Stimulated activated CD8-positive, alpha-beta memory T cell treated with anti-CD3 and anti-CD28 coated beads, Interleukin-15, amount 100 ng/mL, for 1 hour (primary cell): Measurements from ENCODE around the gene ELP1.
"Not testable (repeated sequence)": the region's sequence is repeated elsewhere in the genome, so short reads cannot be mapped to it uniquely, and the experiment has no call there.

Source experiments
- DNase-seq: peaks from one replicate; pipeline ENCODE4 v3.0.0-alpha.2; 2020; ENCODE audit warnings: low read depth

The ELP1 gene, protein sequence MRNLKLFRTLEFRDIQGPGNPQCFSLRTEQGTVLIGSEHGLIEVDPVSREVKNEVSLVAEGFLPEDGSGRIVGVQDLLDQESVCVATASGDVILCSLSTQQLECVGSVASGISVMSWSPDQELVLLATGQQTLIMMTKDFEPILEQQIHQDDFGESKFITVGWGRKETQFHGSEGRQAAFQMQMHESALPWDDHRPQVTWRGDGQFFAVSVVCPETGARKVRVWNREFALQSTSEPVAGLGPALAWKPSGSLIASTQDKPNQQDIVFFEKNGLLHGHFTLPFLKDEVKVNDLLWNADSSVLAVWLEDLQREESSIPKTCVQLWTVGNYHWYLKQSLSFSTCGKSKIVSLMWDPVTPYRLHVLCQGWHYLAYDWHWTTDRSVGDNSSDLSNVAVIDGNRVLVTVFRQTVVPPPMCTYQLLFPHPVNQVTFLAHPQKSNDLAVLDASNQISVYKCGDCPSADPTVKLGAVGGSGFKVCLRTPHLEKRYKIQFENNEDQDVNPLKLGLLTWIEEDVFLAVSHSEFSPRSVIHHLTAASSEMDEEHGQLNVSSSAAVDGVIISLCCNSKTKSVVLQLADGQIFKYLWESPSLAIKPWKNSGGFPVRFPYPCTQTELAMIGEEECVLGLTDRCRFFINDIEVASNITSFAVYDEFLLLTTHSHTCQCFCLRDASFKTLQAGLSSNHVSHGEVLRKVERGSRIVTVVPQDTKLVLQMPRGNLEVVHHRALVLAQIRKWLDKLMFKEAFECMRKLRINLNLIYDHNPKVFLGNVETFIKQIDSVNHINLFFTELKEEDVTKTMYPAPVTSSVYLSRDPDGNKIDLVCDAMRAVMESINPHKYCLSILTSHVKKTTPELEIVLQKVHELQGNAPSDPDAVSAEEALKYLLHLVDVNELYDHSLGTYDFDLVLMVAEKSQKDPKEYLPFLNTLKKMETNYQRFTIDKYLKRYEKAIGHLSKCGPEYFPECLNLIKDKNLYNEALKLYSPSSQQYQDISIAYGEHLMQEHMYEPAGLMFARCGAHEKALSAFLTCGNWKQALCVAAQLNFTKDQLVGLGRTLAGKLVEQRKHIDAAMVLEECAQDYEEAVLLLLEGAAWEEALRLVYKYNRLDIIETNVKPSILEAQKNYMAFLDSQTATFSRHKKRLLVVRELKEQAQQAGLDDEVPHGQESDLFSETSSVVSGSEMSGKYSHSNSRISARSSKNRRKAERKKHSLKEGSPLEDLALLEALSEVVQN (N-terminal part only)

DNA sequence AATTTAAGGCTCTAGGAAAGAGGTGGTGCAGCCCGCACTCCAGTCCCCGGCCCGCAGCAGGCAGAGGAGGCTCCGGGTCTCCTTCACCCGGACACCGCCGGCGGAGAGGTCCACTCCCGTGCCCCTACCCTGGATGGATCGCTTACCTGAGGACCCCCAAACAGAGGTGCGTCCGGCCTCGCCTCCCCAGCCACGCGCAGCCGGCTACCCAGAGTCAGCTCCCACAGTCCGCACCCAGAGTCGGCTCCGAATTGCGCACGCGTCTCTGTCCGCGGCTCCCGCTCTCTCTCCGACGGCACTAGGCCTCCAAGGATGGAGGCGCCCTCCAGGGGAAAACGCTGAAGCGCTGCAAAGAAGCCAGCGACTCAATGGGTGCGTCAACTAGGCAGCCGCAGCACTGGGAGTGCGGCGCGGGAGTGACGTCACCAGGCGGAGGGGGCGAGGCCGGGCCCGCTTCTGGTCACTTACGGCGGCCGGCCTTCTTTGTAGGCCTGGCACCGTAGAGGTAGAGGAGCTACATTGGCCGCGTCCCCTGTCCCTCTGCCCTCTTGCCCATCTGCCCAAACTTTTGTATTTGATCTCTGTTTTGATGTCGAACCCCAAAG, at the start of gene ELP1:
ELP1 (minus strand) TSS at position 407 of the 605 bp plus-strand sequence. CDS start 2,978 bp downstream, outside the sequence.
- peak; percentile 86 for DNase-seq

DNA sequence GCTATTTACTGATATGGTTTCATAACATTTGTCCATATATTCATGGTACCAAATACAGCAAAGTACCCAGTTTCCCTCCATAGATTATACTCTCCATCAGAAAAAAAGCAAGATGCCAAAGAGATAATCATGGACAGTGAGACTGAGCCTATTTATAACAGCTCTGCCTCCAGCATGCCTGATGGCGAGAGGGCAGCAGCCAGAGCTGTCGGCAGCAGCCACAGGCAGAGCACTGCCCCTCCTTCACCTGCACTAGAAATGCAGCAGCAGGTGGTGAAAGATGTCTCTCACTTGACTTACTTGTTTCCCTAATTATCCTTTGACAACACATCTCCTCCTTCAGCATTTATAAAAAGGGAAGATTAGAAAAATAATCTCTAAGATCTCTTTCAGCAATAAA, 47.0 kb upstream of the ELP1 start:
- no peak for DNase-seq

DNA sequence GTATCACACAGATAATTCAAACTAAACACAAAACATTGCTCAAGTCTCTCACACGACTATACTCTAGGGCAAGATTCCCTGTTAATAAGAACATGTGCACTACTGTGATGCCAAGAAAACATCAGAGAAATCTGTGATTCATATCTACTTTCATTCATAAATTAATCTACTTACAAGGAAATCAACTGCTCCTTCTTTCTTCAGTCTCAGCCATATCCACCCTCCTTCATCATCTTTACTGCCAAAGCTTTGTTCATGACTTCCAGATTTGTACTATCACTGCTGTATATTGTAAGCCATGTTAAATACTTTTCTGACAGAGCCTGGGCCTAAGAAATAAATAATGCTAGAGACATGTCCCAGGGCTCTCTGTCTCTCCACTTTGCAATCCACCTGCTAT, 44.3 kb upstream of the ELP1 start:
- DNase-seq = no peak

DNA sequence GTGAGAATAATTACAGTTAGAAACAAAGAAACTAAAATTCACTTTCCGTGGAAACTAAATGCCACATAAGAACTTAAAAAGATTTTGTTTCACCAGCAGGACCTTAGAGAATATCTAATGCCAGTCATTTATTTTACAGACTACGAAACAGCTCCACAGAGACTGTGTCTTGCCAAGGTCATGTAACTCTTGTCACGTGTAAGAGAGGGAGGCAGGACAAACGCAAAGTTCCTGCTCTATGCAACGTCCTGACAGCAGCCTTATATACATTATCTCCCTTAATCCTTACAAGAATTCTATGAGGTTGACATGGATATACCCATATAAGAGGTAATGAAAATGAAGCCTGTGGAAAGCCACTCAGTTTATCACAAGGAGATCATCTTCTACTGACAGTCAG, 40.0 kb upstream of the ELP1 start:
- no peak for DNase-seq

DNA sequence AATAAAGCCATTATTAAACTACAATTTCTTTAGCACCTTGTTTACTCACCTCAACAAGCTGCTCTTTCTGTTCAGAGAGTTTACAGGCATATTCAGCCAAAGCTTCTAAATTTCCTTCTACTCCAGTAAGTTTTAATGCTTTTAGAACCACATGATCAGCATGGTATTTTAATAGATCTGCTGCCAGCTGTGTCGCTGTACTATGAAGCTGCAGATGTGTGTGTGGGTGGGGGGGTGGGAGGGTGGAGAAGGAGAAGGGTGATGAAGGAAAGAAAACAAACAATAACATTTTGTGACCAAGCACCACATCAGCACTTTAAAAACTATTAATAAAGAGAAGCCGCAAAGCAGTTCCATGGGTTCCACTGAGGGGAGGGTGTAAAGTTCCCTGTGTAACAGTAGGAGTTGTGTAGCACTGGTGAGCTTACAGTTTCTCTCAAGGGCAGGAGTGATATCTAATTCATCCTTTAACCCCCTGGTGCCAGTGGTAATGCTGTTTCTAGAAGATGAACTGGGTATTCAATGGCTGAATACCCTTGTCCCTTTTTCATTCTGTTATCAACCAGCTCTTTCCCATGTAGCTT, 38.8 kb upstream of the ELP1 start:
- no peak for DNase-seq

DNA sequence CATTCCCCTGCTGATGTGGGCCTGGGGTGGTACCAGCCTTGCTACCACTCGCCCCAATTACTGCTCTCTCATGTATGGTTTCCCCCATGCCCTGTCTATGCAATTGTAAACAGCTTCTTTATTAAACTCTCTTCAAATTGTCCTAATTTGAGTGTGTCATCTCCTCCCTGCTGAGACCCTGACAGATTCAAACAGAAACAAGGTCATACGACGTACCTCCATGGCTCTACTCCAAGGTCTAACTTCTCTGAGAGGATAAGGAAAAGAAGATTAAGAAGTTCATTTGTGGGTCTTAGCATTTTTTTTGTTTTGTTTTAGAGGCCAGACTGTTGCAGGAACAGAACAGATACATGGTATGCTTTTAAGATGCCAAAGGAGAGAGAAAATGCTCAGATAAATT, 38.3 kb upstream of the ELP1 start:
- no peak for DNase-seq

DNA sequence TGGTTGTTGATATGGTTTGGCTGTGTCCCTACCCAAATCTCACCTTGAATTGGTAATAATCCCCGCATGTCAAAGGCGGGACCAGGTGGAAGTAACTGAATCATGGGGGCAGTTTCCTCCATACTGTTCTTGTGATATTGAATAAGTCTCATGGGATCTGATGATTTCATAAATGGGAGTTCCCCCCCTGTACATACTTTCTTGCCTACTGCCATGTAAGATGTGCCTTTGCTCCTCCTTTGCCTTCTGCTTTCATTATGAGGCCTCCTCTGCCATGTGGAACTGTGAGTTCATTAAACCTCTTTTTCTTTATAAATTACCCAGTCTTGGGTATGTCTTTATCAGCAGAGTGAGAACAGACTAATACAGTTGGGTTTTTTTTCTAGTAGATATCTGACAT, 37.5 kb upstream of the ELP1 start:
- DNase-seq = not testable (repeated sequence)

DNA sequence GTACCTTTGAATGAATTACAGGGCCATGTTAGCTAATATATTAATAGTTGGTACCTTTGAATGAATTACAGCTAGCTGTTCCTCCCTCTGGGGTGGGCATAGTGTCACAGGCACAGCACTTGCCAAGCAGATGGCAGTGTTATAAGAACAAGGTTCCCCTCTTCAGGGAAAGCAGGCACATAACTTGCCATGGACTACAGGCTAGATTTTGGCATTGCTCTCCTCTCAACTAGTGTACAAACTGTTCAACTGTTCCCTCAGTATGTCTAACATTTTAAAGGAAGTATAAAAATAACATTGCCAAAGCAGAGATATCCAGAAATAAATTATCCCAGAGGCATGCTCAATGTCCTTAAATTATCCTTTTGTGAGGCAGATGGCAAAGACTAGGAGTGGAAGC, 34.0 kb upstream of the ELP1 start:
- no peak for DNase-seq

DNA sequence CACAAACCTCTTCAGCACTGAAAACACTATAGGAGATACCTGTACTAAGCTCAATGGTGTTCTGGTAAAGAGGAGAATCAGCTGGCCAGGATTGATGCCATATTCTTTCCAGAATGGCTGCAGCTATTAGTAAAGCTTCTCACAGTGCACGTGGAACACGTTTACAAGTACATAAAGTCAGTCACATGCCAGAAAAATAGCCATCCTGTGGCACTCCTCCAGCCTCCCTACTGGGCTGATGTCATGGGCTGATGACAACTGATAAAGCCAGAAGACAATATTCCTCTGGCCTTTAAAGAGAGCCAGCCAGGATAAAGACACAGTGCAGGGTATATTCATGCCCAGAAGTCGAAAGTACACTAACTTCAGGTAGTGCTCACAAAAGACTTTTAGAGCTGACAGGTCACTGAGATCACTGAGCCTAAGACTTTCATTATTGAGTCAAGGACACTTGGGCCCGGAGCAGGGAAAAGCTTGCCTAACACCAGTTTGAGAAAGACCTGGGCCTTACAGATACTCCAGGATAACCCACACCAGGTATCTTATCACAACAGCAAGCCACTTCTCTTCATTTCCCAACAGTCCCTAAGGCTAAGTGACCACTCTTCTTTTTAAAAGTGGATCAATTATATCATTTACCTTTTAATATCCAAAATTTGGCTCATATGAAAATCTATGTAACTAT, 29.7 kb upstream of the ELP1 start:
- DNase-seq = no peak

DNA sequence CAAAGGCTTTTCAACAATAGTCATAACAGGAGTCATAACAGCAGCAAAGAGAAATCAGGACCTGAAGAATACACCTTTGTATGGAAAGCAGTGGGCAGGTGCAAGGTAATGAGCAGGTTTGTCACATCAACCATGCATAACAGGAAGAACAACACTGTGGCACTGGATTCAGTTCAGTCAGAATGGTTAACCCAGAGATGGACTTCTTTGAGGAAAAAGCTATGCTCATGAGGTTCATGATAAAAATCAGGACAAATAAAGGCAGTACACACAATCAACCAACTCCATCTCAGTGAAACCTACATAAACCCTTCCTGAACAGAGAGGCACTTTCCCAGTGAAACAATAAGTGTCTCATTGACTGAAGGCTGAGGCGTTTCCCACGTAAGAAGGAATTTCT, 27.2 kb upstream of the ELP1 start:
- DNase-seq = no peak

DNA sequence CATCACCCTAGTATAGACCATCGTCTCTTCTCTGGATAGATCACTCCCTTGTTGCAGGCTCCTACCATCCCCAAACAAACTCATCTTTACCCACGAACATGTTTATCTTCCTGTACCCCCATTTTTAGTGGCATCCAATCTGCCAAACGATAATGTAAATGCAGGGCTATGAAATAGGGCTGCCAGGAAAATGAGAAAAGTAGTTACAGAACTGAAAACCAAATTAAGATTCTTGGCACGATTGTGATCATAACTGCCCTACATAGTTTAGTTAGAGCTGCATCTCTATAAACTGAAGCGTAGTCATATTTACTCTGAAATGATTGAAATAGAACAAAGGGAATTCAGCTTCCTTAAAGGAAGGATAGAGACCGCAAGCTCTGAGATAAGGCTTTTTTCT, 26.4 kb upstream of the ELP1 start:
- no peak for DNase-seq

DNA sequence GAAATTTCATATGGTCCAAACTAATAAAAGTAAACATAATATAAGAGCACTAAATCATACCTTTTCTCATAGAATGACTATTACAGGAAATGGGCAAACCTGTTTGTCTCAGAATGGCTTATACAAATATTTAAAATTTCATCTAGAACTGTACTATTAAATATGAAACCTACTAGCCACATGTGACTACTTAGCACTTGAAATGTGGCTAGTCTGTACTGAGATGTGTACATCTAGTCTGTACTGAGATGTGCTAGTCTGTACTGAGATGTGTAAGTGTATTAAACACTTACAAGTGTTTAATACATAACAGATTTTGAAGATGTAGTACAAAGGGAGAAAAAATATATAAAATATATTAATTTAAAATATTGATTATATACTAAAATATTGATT, 22.7 kb upstream of the ELP1 start:
- DNase-seq = no peak

DNA sequence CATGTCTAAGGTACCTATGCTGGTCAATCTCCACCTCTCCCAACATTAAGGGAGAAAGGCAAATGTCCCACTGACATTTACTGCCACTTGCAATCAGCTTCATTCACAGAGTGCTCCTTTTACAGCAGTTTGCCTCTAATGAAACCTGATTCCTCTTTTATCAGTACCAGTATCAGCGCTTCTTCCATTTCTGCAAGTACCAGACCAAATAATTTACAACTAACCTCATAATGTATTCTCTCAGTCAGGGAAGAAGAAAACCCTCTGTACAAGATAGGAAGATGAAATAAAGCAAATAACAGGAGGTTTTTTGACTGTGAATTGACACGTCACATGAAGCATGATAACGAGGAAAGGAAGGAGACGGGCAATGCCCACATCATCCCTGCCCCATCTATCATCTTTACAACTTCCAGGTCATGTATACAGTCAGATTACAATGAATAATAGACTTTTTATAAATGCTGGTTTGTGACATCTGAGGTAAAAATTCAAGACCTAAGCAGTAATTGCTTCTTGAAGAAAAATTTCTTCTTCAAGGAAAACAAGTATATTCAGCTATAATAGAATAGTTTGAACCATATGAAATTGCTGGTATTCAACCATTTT, 22.2 kb upstream of the ELP1 start:
- DNase-seq = no peak

DNA sequence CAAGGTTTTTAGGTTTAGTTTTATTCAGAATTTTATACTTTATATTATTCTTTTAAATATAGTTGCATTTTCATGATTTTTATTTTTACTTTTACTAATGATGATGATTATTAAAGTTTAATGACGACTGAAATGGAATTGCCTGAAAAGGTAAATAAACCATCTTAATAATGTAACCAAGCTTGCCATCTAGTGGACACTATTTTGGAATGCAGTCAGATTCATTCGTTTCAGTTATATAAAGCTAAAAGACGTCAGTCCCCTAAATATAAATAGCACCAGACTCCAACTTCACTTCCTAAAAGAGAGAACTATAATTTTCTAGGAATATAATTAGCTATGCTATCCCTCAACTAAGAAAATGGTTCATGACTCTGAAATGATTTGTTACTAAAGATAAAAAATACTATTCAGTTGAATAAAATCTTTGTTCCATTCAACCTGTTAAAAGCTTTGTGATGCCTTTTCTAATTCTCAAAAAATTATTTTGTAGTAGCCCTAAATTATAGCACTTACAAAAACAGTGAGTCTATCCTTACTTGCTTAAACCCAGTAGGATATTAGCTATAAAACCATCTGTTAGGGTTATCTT, 20.2 kb upstream of the ELP1 start:
- no peak for DNase-seq

DNA sequence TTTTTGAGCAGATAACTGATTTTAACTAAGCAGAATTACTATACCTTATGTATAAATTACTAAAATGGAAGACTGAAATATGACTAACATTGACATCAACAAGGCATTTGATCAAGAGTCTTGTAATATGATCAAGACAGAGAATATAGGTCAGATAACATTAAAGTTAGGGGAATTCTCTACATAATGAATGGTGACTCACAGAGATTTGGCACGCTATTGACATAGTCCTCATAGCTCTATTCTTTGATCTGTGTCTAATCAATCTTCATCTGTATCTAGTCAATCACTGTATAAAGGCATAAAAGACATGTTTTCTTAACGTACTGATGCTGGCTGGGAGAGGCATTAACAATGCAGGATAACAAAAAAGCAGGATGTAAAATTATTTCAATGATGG, 17.7 kb upstream of the ELP1 start:
- no peak for DNase-seq

DNA sequence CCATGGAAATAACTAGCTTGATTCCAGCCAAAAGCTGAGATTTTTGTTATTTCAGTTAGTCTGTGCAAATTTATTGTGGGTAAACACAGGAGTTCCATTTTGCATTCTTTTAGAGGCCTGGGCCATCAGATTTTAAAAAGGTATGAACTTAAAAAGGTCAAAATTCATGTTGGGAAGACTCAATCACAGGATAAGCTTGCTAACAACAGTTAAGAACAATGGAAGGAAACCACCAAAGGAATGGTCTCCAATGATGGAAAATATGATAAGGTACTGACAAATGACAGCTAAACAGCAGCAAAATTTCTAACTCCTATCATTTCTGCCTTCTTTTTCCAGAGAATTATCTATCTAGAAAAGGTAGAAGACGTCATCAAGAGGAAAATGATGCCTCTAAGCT, 16.2 kb upstream of the ELP1 start:
- DNase-seq = no peak

DNA sequence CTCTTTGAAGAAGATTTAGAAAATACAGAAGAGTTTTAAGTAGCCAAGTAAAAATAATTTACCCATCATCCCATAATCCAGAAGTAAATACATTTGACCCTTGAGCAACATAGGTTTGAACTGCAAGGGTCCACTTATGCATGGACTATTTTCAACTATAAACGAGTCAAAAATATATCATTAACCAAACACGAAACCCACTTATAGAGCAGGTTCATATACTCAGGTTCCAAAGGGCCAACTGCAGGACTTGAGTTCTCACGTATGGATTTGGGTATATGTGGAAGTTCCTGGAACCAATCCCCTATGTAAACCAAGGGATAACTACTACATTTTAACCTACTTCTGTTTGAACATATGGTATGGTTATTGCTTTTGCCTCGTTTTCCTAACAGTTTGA, 6.1 kb upstream of the ELP1 start:
- DNase-seq = no peak

DNA sequence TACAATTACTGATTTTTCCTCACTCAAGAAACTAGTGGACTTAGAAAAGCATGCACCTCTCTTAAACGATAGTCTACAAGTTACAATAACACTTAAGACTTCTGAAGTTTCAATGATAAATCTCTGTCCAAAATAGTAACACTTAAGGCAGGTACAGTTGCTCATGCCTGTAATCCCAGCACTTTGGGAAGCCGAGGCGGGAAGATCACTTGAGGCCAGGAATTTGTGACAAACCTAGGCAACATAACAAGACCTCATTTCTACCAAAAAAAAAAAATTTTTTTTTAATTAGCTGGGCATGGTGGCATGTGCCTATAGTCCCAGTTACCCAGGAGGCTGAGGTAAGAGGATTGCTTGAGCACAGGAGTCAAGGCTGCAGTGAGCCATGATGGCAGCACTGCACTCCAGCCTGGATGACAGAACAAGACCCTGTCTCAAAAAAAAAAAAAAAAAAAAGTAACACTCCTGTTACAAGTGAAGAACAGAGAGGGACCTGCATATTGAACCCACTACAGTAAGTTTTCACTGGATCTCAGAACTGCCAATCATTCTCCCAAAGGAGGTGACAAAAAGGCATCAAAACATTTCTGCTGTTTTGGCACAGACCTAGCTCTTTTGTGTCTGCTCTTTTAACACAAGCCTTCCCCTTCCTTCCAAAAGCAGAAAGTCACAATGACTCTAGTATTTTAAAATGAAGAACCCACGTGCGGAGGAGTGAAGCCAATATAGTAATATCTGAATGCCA, 3.8 kb upstream of the ELP1 start:
- no peak for DNase-seq

DNA sequence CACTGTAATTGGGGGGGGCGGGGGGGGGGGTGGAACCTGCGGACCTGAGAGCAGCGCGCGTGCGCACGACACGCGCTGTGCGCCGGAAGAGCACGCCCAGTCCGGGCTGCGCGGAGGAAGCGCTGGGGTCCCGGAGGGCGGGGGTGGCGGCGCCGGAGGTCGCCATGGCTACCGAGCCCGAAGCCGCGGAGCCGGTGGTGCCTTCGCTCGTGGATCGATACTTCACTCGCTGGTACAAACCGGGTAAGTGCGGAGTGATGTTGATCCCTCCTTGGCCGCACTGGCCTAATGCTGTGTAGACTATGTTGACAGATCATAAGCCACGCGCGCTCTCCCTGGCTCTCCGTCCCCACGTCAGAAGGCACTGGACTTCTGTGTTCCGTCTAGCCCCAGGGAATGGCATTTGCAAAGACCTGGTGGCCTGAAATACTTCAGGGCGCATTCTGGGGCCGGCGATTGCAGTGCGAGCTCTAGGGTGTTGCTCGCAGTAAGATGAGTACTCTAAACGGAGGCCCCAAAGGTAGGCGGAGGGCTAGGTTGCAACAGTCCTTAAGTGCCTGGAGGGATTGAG, 484 bp upstream of the ELP1 start, which contains the start of gene ABITRAM:
ABITRAM (plus strand) TSS at position 78 of the 571 bp plus-strand sequence; CDS start at position 165, 87 bp downstream.
- DNase-seq = peak; percentile 50
